ENCODE results near the gene APOL1. TPM values are rescaled to one million over a fixed set of nuclear protein-coding genes. Genes with fewer than 3 reads are reported as not detected.

The APOL1 gene
- total and polyA plus RNA-seq, 2 of the 13 experiments (the other 11 are each of a cell fraction or from before 2014, with no cell fraction given) = 20.3 to 75.0 TPM

GRCh38 chr22:36239150-36239400 is 13.9 kb upstream of the APOL1 start:
- H3K36me3 ChIP-seq (replicated peaks in 1 of 2; ENCODE audit: control insufficient read depth in 1 of 2, insufficient read depth in 2 of 2, low read length in 2 of 2) = peaks cover 5 to 18% of the 10 kb centered on the region in 2 experiments; a peak in 3 of 5 replicates
- H3K9ac ChIP-seq (ENCODE audit: insufficient read depth, low read depth, low read length) = peak overlapping the region; percentile 78
- no peak; the same call in 2 of the 3 replicates for ATAC-seq
- no peak for DNase-seq (ENCODE audit: low spot score)
- intact Hi-C loops (cut with micrococcal nuclease; ENCODE audit: unreplicated experiment) = loop anchor here (2.0 to 5.0 kb wide), 2 partner anchors 37 to 38 kb away; partner anchors contain the start of gene APOL4
- no peaks in the 10 kb centered on the region; a peak in 1 of 5 replicates for H3K27me3 ChIP-seq (ENCODE audit: control insufficient read depth in 1 of 2, insufficient read depth in 2 of 2, low read length in 2 of 2)
- in situ Hi-C loops (cut with HindIII; ENCODE audit: extremely low pct_ligation_motif_present, low pct_unique_long_range_greater_than_20kb) = loop anchor here (10.0 kb wide), 1 partner anchor 46 kb away; no protein-coding TSS in a partner anchor
- CTCF ChIA-PET (ENCODE audit: low intra/inter-chr PET ratio, low total read pairs) = interaction anchor here (1.3 kb wide), 1 partner anchor 44 kb away, joined by 4 read pairs; no protein-coding TSS in a partner anchor
- H4K20me1 ChIP-seq (ENCODE audit: insufficient read depth, low read length) = 0 out of 2 replicates have a peak, but pooled peaks cover 4% of the 10 kb centered on the region
- 0% methylated on average over 4 of the region's 4 CpGs for WGBS (ENCODE audit: low lambda C conversion rate)
- no peak overlapping the region for H2AFZ ChIP-seq (ENCODE audit: low read length)
- no peaks in the 10 kb centered on the region for H3K9me3 ChIP-seq (ENCODE audit: low read length)
- peak overlapping the region; percentile 71 to 94 (median 81) for H3K4me3 ChIP-seq (replicated peaks in 1 of 3; ENCODE audit: insufficient read depth in 1 of 3, low read depth in 2 of 3, low read length in 3 of 3)
- BruUV-seq (replicated peaks) = no TSS peak
- H3K4me1 ChIP-seq (ENCODE audit: insufficient read depth, low read length) = peaks cover 48% of the 10 kb centered on the region
- no peak for FAIRE-seq
- POLR2A ChIA-PET = interaction anchor here (0.9 to 6.1 kb wide), 12 partner anchors 13 to 266 kb away, joined by 3 to 102 read pairs (median 5); partner anchors contain the start of genes APOL1, APOL3 and MYH9
- H3K27ac ChIP-seq (ENCODE audit: extremely low read length, insufficient read depth, low read length) = peak overlapping the region; percentile 73
- peak overlapping the region; percentile 94 for H3K4me2 ChIP-seq (ENCODE audit: low read depth, low read length)
- H3K79me2 ChIP-seq (ENCODE audit: insufficient read depth, low read length) = peaks cover 48% of the 10 kb centered on the region
- TF ChIP-seq SP2 (CRISPR knock-in tag; IDR thresholded peaks at IDR 0.05) (0 out of 2 replicates have a peak, but pooled peaks have one; percentile 18), NR2F2 (IDR thresholded peaks at IDR 0.05; ENCODE audit: borderline replicate concordance, low read depth) (0 out of 2 replicates have a peak, but pooled peaks have one; percentile 29), MXD3 (CRISPR knock-in tag; IDR thresholded peaks at IDR 0.05) (0 out of 2 replicates have a peak, but pooled peaks have one; percentile 7), ARID5B (CRISPR knock-in tag; IDR thresholded peaks at IDR 0.05) (no peak), MAZ (IDR thresholded peaks at IDR 0.05; ENCODE audit: borderline replicate concordance, low read depth, low read length) (no peak), MAZ (CRISPR knock-in tag; IDR thresholded peaks at IDR 0.05; ENCODE audit: low read depth) (0 out of 2 replicates have a peak, but pooled peaks have one; percentile 7), CREM (IDR thresholded peaks at IDR 0.05) (no peak), CREM (CRISPR knock-in tag; IDR thresholded peaks at IDR 0.05) (no peak), ZNF432 (CRISPR knock-in tag; IDR thresholded peaks at IDR 0.05; ENCODE audit: borderline replicate concordance) (no peak), ZNF501 (CRISPR knock-in tag; IDR thresholded peaks at IDR 0.05) (no peak), SNAPC4 (CRISPR knock-in tag; IDR thresholded peaks at IDR 0.05) (no peak), ZFP91 (CRISPR knock-in tag; IDR thresholded peaks at IDR 0.05; ENCODE audit: borderline replicate concordance) (peak; percentile 61; the same call in 1 of the 2 replicates), ZNF138 (CRISPR knock-in tag; IDR thresholded peaks at IDR 0.05; ENCODE audit: low read depth) (no peak)
